Common myeloid progenitor, CD34-positive (primary cell): ENCODE data around the gene JPT2. TPM values are rescaled to one million over a fixed set of nuclear protein-coding genes. Genes with fewer than 3 reads are reported as not detected.

Source experiments
- CTCF ChIA-PET: fragments of 350-600 bp; sonication (Branson Sonifier 250); formaldehyde crosslinking; loops from one replicate; lab custom pipeline; 2021; ENCODE audit warnings: antibody characterized with exemption; lab: Charles Lee
- POLR2A ChIA-PET: fragments of 350-600 bp; sonication (Branson Sonifier 250); formaldehyde crosslinking; loops from one replicate; lab custom pipeline; 2021; ENCODE audit warnings: antibody characterized with exemption; lab: Charles Lee
- DNase-seq, 3 donors: peaks; one replicate each; pipeline versions ENCODE4 v3.0.0 to v3.0.0-alpha.2; 2013
- H3K27ac ChIP-seq, 2 experiments: 1 replicate in 1 of 2; 2 replicates in 1 of 2; pipeline ENCODE4 v1.7.0; 2013; ENCODE audit warnings: inconsistent platforms in 2 of 2, low read length in 2 of 2, mild to moderate bottlenecking in 2 of 2, low read depth in 1 of 2, moderate library complexity in 1 of 2; ENCODE audit not compliant: severe bottlenecking in 2 of 2, insufficient read depth in 1 of 2, poor library complexity in 1 of 2
- H3K27me3 ChIP-seq, 5 experiments: replicated peaks in 2 of 5; 1 replicate in 3 of 5; 2 replicates in 2 of 5; pipeline versions ENCODE4 v1.6.1 to v1.7.0; 2013; ENCODE audit warnings: low read length in 4 of 5, mild to moderate bottlenecking in 2 of 5, moderate library complexity in 2 of 5, inconsistent platforms in 1 of 5; ENCODE audit not compliant: insufficient read depth in 5 of 5, control insufficient read depth in 4 of 5
- H3K36me3 ChIP-seq, 4 experiments: 1 replicate in 2 of 4; 2 replicates in 2 of 4; pipeline versions ENCODE4 v1.6.1 to v1.7.0; 2013; ENCODE audit warnings: low read length in 3 of 4, control low read depth in 1 of 4, mild to moderate bottlenecking in 1 of 4; ENCODE audit not compliant: control insufficient read depth in 4 of 4, insufficient read depth in 4 of 4
- H3K4me1 ChIP-seq, 4 experiments: 1 replicate in 3 of 4; 2 replicates in 1 of 4; pipeline versions ENCODE4 v1.6.1 to v1.7.1; 2013; ENCODE audit warnings: low read length in 3 of 4, mild to moderate bottlenecking in 3 of 4, control low read depth in 1 of 4, inconsistent platforms in 1 of 4, moderate library complexity in 1 of 4; ENCODE audit not compliant: control insufficient read depth in 4 of 4, insufficient read depth in 4 of 4; ENCODE audit errors: control extremely low read depth in 1 of 4
- H3K4me3 ChIP-seq, 7 experiments: 1 replicate in 4 of 7; 2 replicates in 3 of 7; pipeline versions ENCODE4 v1.5.1 to v1.7.0; 2013; ENCODE audit warnings: mild to moderate bottlenecking in 7 of 7, low read length in 6 of 7, moderate library complexity in 6 of 7, inconsistent platforms in 2 of 7, low read depth in 2 of 7, control low read depth in 1 of 7; ENCODE audit not compliant: insufficient read depth in 4 of 7, control insufficient read depth in 1 of 7; ENCODE audit errors: extremely low read depth in 1 of 7
- H3K9me3 ChIP-seq, 5 experiments: 1 replicate in 4 of 5; 2 replicates in 1 of 5; pipeline versions ENCODE4 v1.6.1 to v1.7.1; 2013; ENCODE audit warnings: low read length in 4 of 5, mild to moderate bottlenecking in 2 of 5, inconsistent platforms in 1 of 5, low read depth in 1 of 5, moderate library complexity in 1 of 5; ENCODE audit not compliant: control insufficient read depth in 4 of 5, insufficient read depth in 2 of 5; ENCODE audit errors: control extremely low read depth in 1 of 5
- WGBS: methylation state at CpG from one replicate; pipeline ENCODE4 v1.1.5; 2013; ENCODE audit not compliant: insufficient coverage; 5-methylcytosine and 5-hydroxymethylcytosine counted together
- polyA plus RNA-seq: library from polyadenylated mRNA; unstranded; fragments of 120-200 nt; gene quantifications from one replicate; pipeline ENCODE4 v1.2.1, GENCODE V29; 2013

The JPT2 gene
- polyA plus RNA-seq, result 31.5 TPM

- Histone ChIP-seq H3K4me1 (peaks cover 4 to 29% (median 16%) of the 10 kb centered on the region in 4 experiments), H3K27ac (peak within 1 kb of the TSS; percentile 25 to 84), H3K4me3 (peak within 1 kb of the TSS; percentile 50 to 91 (median 75)), H3K9me3 (no peaks in the 10 kb centered on the region), H3K27me3 (no peaks in the 10 kb centered on the region), H3K36me3 (peaks cover 9 to 49% (median 32%) of the 10 kb centered on the region in 4 experiments)
- DNase-seq, result peak; percentile 96 to 98 (median 98)
- 0% methylated on average over 45 of the region's 79 CpGs for WGBS
- POLR2A ChIA-PET, result interaction anchor here (0.6 to 1.7 kb wide), 4 partner anchors 28 to 342 kb away, joined by 3 to 6 read pairs (median 4); partner anchors contain the start of genes MAPK8IP3 and RPS2
- CTCF ChIA-PET, result interaction anchor here (1.0 to 3.4 kb wide), 5 partner anchors 13 to 48 kb away, joined by 3 to 11 read pairs (median 5); partner anchors contain the start of gene MAPK8IP3
Measured at GRCh38 chr16:1677942-1678499, at the start of gene JPT2. Gene JPT2, plus strand, starts transcription at chr16:1678279. Its CDS starts 34 bp downstream, at chr16:1678313.

- POLR2A ChIA-PET, result no interaction called here
- H3K4me1 ChIP-seq, result no peaks in the 10 kb centered on the region
- 99% methylated on average over 19 of the region's 20 CpGs for whole genome bisulfite sequencing
- H3K27me3 ChIP-seq, result no peaks in the 10 kb centered on the region
- H3K27ac ChIP-seq, result no peak overlapping the region
- no peaks in the 10 kb centered on the region for H3K9me3 ChIP-seq
- no peak overlapping the region for H3K4me3 ChIP-seq
- CTCF ChIA-PET, result interaction anchor here (1.2 kb wide), 1 partner anchor 14 kb away, joined by 3 read pairs; no protein-coding TSS in a partner anchor
- H3K36me3 ChIP-seq, result peaks cover 15 to 93% (median 78%) of the 10 kb centered on the region in 4 experiments
- DNase-seq, result no peak
Measured at GRCh38 chr16:1630450-1631213, 47.4 kb upstream of the JPT2 start.

DNA sequence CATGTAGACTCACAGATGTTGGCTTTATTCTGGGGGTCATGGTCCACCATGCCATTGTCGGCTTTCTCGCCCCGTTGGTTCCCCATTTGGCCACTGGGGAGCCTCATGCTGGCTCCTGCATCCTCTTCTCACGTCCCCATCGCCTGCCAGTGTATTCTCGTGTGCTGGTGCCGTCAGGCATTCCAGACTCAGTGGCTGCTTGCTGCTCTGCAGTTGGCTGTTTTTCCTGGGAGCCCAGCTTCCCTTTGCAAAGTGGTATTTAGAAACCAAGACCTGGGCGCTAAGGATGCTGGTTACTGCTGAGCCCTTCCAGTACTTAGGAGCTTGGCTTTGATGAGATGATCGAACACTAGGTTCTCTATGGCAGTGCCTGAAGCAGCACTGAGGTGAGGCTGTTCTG is 46.8 kb upstream of the JPT2 start:
- no peak overlapping the region for H3K4me3 ChIP-seq
- WGBS, result 95% methylated on average over 7 of the region's 9 CpGs
- ChIA-PET CTCF (interaction anchor here (1.2 kb wide), 1 partner anchor 15 kb away, joined by 3 read pairs; no protein-coding TSS in a partner anchor), POLR2A (no interaction called here)
- H3K9me3 ChIP-seq, result no peaks in the 10 kb centered on the region
- H3K27ac ChIP-seq, result no peak overlapping the region
- no peak for DNase-seq
- H3K4me1 ChIP-seq, result no peaks in the 10 kb centered on the region
- H3K27me3 ChIP-seq, result no peaks in the 10 kb centered on the region
- peaks cover 13 to 91% (median 75%) of the 10 kb centered on the region in 4 experiments for H3K36me3 ChIP-seq

DNA sequence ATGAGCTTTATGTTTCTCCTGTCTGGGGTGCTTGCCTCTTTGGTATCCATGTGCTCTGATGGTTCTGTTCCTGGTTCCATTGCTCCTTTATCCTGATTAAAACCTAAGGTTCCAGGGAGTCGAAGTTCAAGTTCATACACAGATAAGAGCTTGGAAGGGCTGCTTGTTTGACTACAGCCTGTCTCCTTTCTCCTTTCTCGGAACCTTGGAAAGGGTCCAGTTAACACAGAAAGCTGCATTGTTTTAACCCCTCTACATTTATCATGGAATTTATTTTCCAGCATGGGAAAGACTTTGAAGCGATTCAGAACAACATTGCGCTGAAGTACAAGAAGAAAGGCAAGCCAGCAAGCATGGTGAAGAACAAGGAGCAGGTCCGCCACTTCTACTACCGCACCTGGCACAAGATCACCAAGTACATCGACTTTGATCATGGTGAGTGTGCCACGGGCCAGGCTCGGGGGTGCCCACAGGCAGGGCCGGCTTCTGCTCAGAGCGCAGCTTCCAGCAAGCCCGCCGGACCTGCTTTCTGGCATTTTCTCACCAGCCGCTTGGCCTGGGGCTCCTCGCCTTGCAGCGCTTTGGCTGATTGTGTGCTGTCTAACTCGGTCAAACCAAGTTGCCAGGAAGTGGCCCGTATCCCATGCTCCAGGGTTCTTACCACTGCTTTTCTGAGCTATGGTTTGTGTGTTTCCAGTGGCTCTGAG is 46.0 kb upstream of the JPT2 start:
- Histone ChIP-seq H3K4me3 (no peak overlapping the region), H3K36me3 (peaks cover 11 to 89% (median 72%) of the 10 kb centered on the region in 4 experiments), H3K9me3 (no peaks in the 10 kb centered on the region), H3K27ac (no peak overlapping the region), H3K4me1 (no peaks in the 10 kb centered on the region), H3K27me3 (no peaks in the 10 kb centered on the region)
- POLR2A ChIA-PET, result no interaction called here
- CTCF ChIA-PET, result interaction anchor here (1.2 to 1.7 kb wide), 2 partner anchors 15 to 18 kb away, joined by 3 to 4 read pairs; no protein-coding TSS in a partner anchor
- DNase-seq, result no peak
- WGBS, result 97% methylated on average over 17 of the region's 18 CpGs

- 98% methylated on average over 13 of the region's 13 CpGs for WGBS
- Histone ChIP-seq H3K4me1 (no peaks in the 10 kb centered on the region), H3K27me3 (no peaks in the 10 kb centered on the region), H3K9me3 (no peaks in the 10 kb centered on the region), H3K4me3 (no peak overlapping the region), H3K27ac (no peak overlapping the region), H3K36me3 (peaks cover 11 to 90% (median 73%) of the 10 kb centered on the region in 4 experiments)
- ChIA-PET CTCF (interaction anchor here (1.7 kb wide), 1 partner anchor 17 kb away, joined by 4 read pairs; no protein-coding TSS in a partner anchor), POLR2A (no interaction called here)
- no peak for DNase-seq
Measured at GRCh38 chr16:1632638-1632970, 45.5 kb upstream of the JPT2 start.

DNA sequence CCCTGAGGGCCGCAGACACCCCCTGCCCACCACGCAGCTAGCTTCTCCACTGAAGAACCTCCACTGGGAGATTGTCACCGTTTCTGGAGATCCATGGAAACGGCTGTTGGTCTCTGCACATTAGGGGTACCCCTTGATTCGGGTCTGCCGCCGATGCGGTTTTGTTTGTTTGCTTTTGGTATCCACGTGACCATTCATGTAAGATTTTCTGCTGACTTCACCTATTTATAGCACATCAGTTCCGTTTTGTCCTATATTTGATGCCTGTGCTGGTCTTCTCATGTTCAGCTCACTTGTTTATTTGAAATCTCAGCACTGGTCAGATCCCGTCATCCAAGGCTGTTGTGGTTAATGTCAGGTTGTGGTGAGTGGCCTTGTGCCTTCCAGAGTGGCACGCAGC is 44.8 kb upstream of the JPT2 start:
- WGBS, result 97% methylated on average over 11 of the region's 12 CpGs
- Histone ChIP-seq H3K4me3 (no peak overlapping the region), H3K27me3 (no peaks in the 10 kb centered on the region), H3K4me1 (no peaks in the 10 kb centered on the region), H3K36me3 (peaks cover 11 to 94% (median 78%) of the 10 kb centered on the region in 4 experiments), H3K9me3 (no peaks in the 10 kb centered on the region), H3K27ac (no peak overlapping the region)
- POLR2A ChIA-PET, result no interaction called here
- CTCF ChIA-PET, result interaction anchor here (1.1 to 1.7 kb wide), 2 partner anchors 13 to 16 kb away, joined by 3 to 4 read pairs; no protein-coding TSS in a partner anchor
- no peak for DNase-seq
